HepG2 (cell line): ENCODE data around the gene ARHGAP5. TPM values are rescaled to one million over a fixed set of nuclear protein-coding genes. Genes with fewer than 3 reads are reported as not detected.

Source experiments
- AGO1 ChIP-seq: fragments of 200-400 bp; formaldehyde crosslinking; IDR thresholded peaks from 2 replicates; pipeline ENCODE4 v1.6.1; 2017; ENCODE audit warnings: mild to moderate bottlenecking, low read depth, low read length, moderate library complexity; ENCODE audit not compliant: poor library complexity, severe bottlenecking
- ARNT2 ChIP-seq: sonication (generic); formaldehyde crosslinking; IDR thresholded peaks from 2 replicates; pipeline ENCODE4 v1.8.0; 2022; ENCODE audit warnings: mild to moderate bottlenecking, low read depth, missing genetic modification reagents, moderate library complexity
- CHCHD3 ChIP-seq: sonication (generic); formaldehyde crosslinking; IDR thresholded peaks from 2 replicates; pipeline ENCODE4 v1.8.0; 2022; ENCODE audit warnings: mild to moderate bottlenecking, missing genetic modification reagents, moderate library complexity
- ELF4 ChIP-seq: sonication (generic); formaldehyde crosslinking; IDR thresholded peaks from 2 replicates; pipeline ENCODE4 v1.5.0; 2020; ENCODE audit warnings: missing genetic modification reagents, mild to moderate bottlenecking, moderate library complexity, borderline replicate concordance
- EP300 ChIP-seq, 3 experiments: sonication (generic) in 1 of 3; formaldehyde crosslinking in 1 of 3; IDR thresholded peaks; 2 replicates each; pipeline versions ENCODE4 v1.5.1 to v1.6.1; 2011 to 2020; ENCODE audit warnings: low read depth in 2 of 3, low read length in 2 of 3, borderline replicate concordance in 1 of 3, improper control_type of control experiment in 1 of 3, mild to moderate bottlenecking in 1 of 3, missing genetic modification reagents in 1 of 3, moderate library complexity in 1 of 3
- GTF3A ChIP-seq: sonication (generic); formaldehyde crosslinking; conservative IDR thresholded peaks from 2 replicates; pipeline ENCODE4 v1.4.0; 2020; ENCODE audit warnings: mild to moderate bottlenecking, missing genetic modification reagents
- HIVEP1 ChIP-seq: sonication (generic); formaldehyde crosslinking; IDR thresholded peaks from 2 replicates; pipeline ENCODE4 v1.4.0; 2020; ENCODE audit warnings: mild to moderate bottlenecking, missing genetic modification reagents
- KLF6 ChIP-seq: IDR thresholded peaks from 2 replicates; pipeline ENCODE4 v1.8.0; 2016; ENCODE audit warnings: missing biosample characterization, missing genetic modification reagents
- LCORL ChIP-seq, 2 experiments: fragments of 450-650 bp in 1 of 2; sonication (generic) in 1 of 2; formaldehyde crosslinking in 1 of 2; IDR thresholded peaks; 2 replicates each; pipeline versions ENCODE4 v1.5.0 to v1.6.1; 2017 to 2020; ENCODE audit warnings: antibody characterized with exemption in 1 of 2, missing genetic modification reagents in 1 of 2
- RFXAP ChIP-seq: sonication (generic); formaldehyde crosslinking; IDR thresholded peaks from 2 replicates; pipeline ENCODE4 v1.4.0; 2020; ENCODE audit warnings: missing genetic modification reagents, borderline replicate concordance
- SNAI1 ChIP-seq: sonication (generic); formaldehyde crosslinking; IDR thresholded peaks from 2 replicates; pipeline ENCODE4 v1.5.0; 2020; ENCODE audit warnings: mild to moderate bottlenecking, missing genetic modification reagents, borderline replicate concordance
- TCF12 ChIP-seq, 2 experiments: fragments of 450-650 bp in 1 of 2; sonication (generic) in 1 of 2; formaldehyde crosslinking in 1 of 2; IDR thresholded peaks; 2 replicates each; pipeline versions ENCODE4 v1.6.1 to v1.8.0; 2017 to 2022; ENCODE audit warnings: antibody characterized with exemption in 1 of 2, mild to moderate bottlenecking in 1 of 2, missing genetic modification reagents in 1 of 2, moderate library complexity in 1 of 2
- TSC22D2 ChIP-seq: sonication (generic); formaldehyde crosslinking; IDR thresholded peaks from 2 replicates; pipeline ENCODE4 v1.5.1; 2020; ENCODE audit warnings: missing genetic modification reagents, mild to moderate bottlenecking, borderline replicate concordance
- ZNF33A ChIP-seq: sonication (generic); formaldehyde crosslinking; IDR thresholded peaks from 2 replicates; pipeline ENCODE4 v1.5.1; 2020; ENCODE audit warnings: missing genetic modification reagents, mild to moderate bottlenecking, moderate library complexity, borderline replicate concordance
- ZNF563 ChIP-seq: sonication (generic); formaldehyde crosslinking; IDR thresholded peaks from 2 replicates; pipeline ENCODE4 v1.8.0; 2022; ENCODE audit warnings: mild to moderate bottlenecking, moderate library complexity, missing genetic modification reagents
- ZNF567 ChIP-seq: sonication (generic); formaldehyde crosslinking; IDR thresholded peaks from 2 replicates; pipeline ENCODE4 v1.8.1; 2023; ENCODE audit warnings: mild to moderate bottlenecking, missing genetic modification reagents, borderline replicate concordance
- ZNF83 ChIP-seq: sonication (generic); formaldehyde crosslinking; IDR thresholded peaks from 2 replicates; pipeline ENCODE4 v1.4.0; 2020; ENCODE audit warnings: missing genetic modification reagents, mild to moderate bottlenecking, borderline replicate concordance
- ZNF878 ChIP-seq: sonication (generic); formaldehyde crosslinking; IDR thresholded peaks from 2 replicates; pipeline ENCODE4 v1.8.1; 2023; ENCODE audit warnings: mild to moderate bottlenecking, missing genetic modification reagents, moderate library complexity
- ZSCAN21 ChIP-seq: sonication (generic); formaldehyde crosslinking; IDR thresholded peaks from 2 replicates; pipeline ENCODE4 v1.8.0; 2022; ENCODE audit warnings: mild to moderate bottlenecking, missing genetic modification reagents, moderate library complexity, borderline replicate concordance
- ZSCAN9 ChIP-seq: IDR thresholded peaks from 2 replicates; pipeline ENCODE4 v1.6.1; 2016; ENCODE audit warnings: borderline replicate concordance
- ZZZ3 ChIP-seq: sonication (generic); formaldehyde crosslinking; IDR thresholded peaks from 2 replicates; pipeline ENCODE4 v1.4.0; 2020; ENCODE audit warnings: missing genetic modification reagents, mild to moderate bottlenecking, borderline replicate concordance
- polyA plus RNA-seq, 8 experiments: library from polyadenylated mRNA; depleted of rRNA in 3 of 8; stranded (reverse) in 7 of 8; unstranded in 1 of 8; fragments of >200 nt; fragmentation: Illumina TruSeq in 4 of 8; extraction: Trizol in 4 of 8; gene quantifications; 2 replicates each; pipeline versions ENCODE4 v1.2.1 to v1.2.3, GENCODE V29; 2011 to 2016; ENCODE audit warnings: low read depth in 4 of 8, missing spikeins in 1 of 8, mixed read lengths in 1 of 8; ENCODE audit not compliant: insufficient read depth in 1 of 8
- total RNA-seq, 5 experiments: library from RNA; depleted of rRNA; stranded (reverse); fragments of >200 nt; fragmentation: Illumina TruSeq; extraction: Trizol; gene quantifications; 2 replicates each; pipeline ENCODE4 v1.2.3, GENCODE V29; 2016; ENCODE audit warnings: low read depth in 1 of 5
- TF ChIP-seq, protein P1 (sequence below): sonication (generic); formaldehyde crosslinking; IDR thresholded peaks from 2 replicates; pipeline ENCODE4 v1.4.0; 2020; ENCODE audit warnings: mild to moderate bottlenecking, missing genetic modification reagents
- TF ChIP-seq, protein P2 (sequence below): sonication (generic); formaldehyde crosslinking; IDR thresholded peaks from 2 replicates; pipeline ENCODE4 v1.4.0; 2020; ENCODE audit warnings: missing genetic modification reagents, borderline replicate concordance
- TF ChIP-seq, protein P3 (sequence below): sonication (generic); formaldehyde crosslinking; conservative IDR thresholded peaks from 2 replicates; pipeline ENCODE4 v1.8.0; 2022; ENCODE audit warnings: missing genetic modification reagents

The ARHGAP5 gene
- total and polyA plus RNA-seq, 2 of the 13 experiments (the other 11 are each of a cell fraction or from before 2014, with no cell fraction given): 33.7 to 144 TPM

DNA sequence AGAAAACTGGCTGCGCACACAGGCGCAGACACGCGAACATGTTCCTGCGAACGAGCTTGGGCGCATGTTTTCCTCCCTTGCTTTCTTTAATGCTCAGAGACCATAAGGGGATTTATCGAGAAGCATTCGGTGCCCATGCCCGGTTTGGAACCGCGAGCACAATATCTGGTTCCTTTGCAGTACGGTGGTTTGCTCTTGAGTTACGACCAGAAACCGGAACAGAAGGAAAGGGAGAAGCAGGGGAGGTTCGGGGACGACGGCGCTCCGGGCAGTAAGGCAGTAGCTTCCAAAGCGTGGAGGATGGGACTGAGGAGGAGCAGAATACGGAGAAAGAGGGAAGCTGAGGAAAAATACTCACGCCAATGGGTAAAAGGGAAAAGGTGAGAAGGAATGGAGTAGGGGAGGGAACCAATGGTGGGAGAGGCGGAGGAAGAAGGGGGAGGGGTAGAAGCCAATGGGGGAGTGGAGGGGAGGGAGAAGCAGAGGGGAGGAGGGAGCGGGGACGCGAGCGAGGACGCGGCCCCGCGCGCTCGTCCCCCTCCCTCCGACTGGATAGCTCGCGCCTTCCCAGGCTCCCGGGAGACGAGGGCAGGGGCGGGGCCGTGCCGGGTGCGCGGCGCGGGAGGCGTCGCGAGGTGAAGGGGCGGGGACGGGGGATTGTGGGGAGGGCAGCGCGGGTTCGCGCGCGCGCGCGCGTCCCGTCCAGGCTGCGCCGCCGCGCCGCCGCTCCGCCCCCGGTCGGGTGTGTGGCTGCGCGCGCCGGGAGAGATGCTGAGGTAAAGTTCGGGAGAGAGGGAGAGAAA lies 625 bp upstream of the ARHGAP5 start (continued):
- no peak for TF ChIP-seq ZNF567
- 0 out of 2 replicates have a peak, but pooled peaks have one; percentile 46 for TF ChIP-seq ELF4 (CRISPR knock-in tag)
- TF ChIP-seq ARNT2 (CRISPR knock-in tag): peak; percentile 8; the same call in 1 of the 2 replicates
- TF ChIP-seq ZNF878 (CRISPR knock-in tag): no peak
- no peak for TF ChIP-seq TCF12 (IDR thresholded peaks at IDR 0.05)
- TF ChIP-seq TCF12 (CRISPR knock-in tag; IDR thresholded peaks at IDR 0.05): no peak
- peak; percentile 72; the same call in 1 of the 2 replicates for TF ChIP-seq ZSCAN21 (CRISPR knock-in tag)
- peak in 1 of 2 experiments; percentile 54; a peak in 1 of 4 replicates for TF ChIP-seq EP300 (IDR thresholded peaks at IDR 0.05; ENCODE audit: low read depth in 2 of 2, low read length in 2 of 2)
- peak; percentile 44 for TF ChIP-seq EP300 (CRISPR knock-in tag; IDR thresholded peaks at IDR 0.05; ENCODE audit: borderline replicate concordance)
- TF ChIP-seq SNAI1 (CRISPR knock-in tag): no peak
- TF ChIP-seq ZNF563 (CRISPR knock-in tag): peak; percentile 90
- TF ChIP-seq ZNF33A: no peak
- TF ChIP-seq ZZZ3 (CRISPR knock-in tag): peak; percentile 85
- TF ChIP-seq HIVEP1 (CRISPR knock-in tag): no peak; the same call in 1 of the 2 replicates
- no peak for TF ChIP-seq ZNF83 (CRISPR knock-in tag)
- no peak for TF ChIP-seq KLF6 (CRISPR knock-in tag)
- TF ChIP-seq RFXAP (CRISPR knock-in tag): no peak; the same call in none of the 2 replicates
- 0 out of 2 replicates have a peak, but pooled peaks have one; percentile 13 for TF ChIP-seq LCORL (IDR thresholded peaks at IDR 0.05)
- TF ChIP-seq LCORL (CRISPR knock-in tag; IDR thresholded peaks at IDR 0.05): no peak
- TF ChIP-seq TSC22D2 (CRISPR knock-in tag): peak; percentile 54
- no peak for TF ChIP-seq CHCHD3
- no peak for TF ChIP-seq AGO1
- TF ChIP-seq, protein P1, sequence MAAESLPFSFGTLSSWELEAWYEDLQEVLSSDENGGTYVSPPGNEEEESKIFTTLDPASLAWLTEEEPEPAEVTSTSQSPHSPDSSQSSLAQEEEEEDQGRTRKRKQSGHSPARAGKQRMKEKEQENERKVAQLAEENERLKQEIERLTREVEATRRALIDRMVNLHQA: no peak
- TF ChIP-seq, protein P2, sequence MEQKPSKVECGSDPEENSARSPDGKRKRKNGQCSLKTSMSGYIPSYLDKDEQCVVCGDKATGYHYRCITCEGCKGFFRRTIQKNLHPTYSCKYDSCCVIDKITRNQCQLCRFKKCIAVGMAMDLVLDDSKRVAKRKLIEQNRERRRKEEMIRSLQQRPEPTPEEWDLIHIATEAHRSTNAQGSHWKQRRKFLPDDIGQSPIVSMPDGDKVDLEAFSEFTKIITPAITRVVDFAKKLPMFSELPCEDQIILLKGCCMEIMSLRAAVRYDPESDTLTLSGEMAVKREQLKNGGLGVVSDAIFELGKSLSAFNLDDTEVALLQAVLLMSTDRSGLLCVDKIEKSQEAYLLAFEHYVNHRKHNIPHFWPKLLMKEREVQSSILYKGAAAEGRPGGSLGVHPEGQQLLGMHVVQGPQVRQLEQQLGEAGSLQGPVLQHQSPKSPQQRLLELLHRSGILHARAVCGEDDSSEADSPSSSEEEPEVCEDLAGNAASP (CRISPR knock-in tag): peak; percentile 11; the same call in 1 of the 2 replicates
- TF ChIP-seq, protein P3, sequence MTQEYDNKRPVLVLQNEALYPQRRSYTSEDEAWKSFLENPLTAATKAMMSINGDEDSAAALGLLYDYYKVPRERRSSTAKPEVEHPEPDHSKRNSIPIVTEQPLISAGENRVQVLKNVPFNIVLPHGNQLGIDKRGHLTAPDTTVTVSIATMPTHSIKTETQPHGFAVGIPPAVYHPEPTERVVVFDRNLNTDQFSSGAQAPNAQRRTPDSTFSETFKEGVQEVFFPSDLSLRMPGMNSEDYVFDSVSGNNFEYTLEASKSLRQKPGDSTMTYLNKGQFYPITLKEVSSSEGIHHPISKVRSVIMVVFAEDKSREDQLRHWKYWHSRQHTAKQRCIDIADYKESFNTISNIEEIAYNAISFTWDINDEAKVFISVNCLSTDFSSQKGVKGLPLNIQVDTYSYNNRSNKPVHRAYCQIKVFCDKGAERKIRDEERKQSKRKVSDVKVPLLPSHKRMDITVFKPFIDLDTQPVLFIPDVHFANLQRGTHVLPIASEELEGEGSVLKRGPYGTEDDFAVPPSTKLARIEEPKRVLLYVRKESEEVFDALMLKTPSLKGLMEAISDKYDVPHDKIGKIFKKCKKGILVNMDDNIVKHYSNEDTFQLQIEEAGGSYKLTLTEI (CRISPR knock-in tag): no peak
- TF ChIP-seq GTF3A (CRISPR knock-in tag): peak; percentile 75; the same call in 1 of the 2 replicates
- TF ChIP-seq ZSCAN9 (CRISPR knock-in tag): no peak; the same call in none of the 2 replicates
